Inferior parietal cortex (tissue), 1 donor: ENCODE measurements around the gene KDM4C.

Experiments
- DNase-seq: peaks from one replicate; pipeline ENCODE4 v3.0.0-alpha.2; 2016; ENCODE audit errors: extremely low spot score

KDM4C gene

GRCh38 chr9:6869081-6869948, 111.5 kb downstream of the KDM4C start:
- DNase-seq, result no peak

GRCh38 chr9:6870149-6870548, 112.4 kb downstream of the KDM4C start:
- DNase-seq, result no peak

GRCh38 chr9:6870650-6871477, 113.1 kb downstream of the KDM4C start:
- DNase-seq, result no peak

GRCh38 chr9:6873857-6874256, 116.1 kb downstream of the KDM4C start:
- no peak for DNase-seq

- DNase-seq, result no peak
Measured at GRCh38 chr9:6876195-6876894, 118.6 kb downstream of the KDM4C start.

GRCh38 chr9:6877671-6878161, 119.9 kb downstream of the KDM4C start:
- no peak for DNase-seq

DNA sequence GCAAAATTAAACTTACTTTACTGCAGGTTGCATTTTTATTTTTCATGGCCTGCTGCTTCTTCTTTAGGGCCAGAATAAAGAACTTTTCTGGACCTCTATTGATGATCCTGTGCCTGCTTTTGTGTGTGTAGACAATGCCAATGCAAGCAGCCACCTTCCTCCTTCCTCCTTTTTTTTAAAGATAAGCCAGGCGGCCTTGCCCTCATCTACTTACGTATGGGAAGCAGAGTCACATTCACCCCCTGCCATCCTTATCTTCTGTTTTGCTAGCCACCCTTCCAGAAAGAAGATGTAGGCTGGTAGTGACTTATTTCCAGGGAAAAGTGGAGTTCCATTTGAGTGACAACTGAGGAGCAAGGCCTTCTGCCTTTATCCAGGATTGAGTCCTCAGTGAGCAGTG, 122.9 kb downstream of the KDM4C start:
- no peak for DNase-seq

- DNase-seq, result no peak
Measured at GRCh38 chr9:6884101-6884500, 126.3 kb downstream of the KDM4C start.

DNA sequence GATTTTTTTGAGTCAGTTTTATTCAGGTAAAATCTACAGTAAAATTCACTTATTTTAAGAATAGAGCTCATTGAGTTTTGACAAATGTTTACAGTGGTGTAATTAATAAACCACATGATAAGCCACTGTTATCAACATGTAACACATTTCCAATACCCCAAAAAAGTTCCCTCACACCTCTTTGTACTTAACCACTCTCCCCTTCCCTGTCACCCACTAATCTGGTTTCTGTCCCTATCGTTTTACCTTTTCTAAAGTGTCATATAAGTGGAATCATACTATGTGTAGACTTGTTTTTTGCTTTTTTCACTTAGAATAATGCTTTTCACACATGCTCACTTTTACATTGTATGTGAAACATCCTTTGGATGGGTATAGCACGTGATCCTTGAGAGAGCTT, 127.2 kb downstream of the KDM4C start:
- DNase-seq, result no peak

DNA sequence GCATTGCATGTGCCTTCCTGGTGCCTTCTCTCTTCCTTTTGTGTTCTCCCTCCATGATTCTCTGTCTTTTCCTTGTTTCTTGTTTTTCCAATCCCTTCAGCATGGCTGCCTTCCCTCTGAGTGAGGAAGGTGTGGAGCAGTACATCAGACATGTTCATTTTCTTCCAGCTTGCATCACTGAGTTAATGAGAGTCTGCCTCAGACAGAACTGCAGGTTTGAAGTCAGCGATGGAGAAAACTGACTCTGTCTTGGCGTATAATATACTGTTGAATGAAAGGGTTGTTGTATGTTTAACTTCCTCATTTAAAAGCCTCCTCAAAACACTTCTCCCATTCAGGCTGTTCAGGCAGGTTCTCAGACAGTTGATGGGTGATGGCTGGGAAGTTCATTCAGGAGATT, 129.3 kb downstream of the KDM4C start:
- no peak for DNase-seq

- no peak for DNase-seq
Measured at GRCh38 chr9:6889868-6890267, 132.1 kb downstream of the KDM4C start.

DNA sequence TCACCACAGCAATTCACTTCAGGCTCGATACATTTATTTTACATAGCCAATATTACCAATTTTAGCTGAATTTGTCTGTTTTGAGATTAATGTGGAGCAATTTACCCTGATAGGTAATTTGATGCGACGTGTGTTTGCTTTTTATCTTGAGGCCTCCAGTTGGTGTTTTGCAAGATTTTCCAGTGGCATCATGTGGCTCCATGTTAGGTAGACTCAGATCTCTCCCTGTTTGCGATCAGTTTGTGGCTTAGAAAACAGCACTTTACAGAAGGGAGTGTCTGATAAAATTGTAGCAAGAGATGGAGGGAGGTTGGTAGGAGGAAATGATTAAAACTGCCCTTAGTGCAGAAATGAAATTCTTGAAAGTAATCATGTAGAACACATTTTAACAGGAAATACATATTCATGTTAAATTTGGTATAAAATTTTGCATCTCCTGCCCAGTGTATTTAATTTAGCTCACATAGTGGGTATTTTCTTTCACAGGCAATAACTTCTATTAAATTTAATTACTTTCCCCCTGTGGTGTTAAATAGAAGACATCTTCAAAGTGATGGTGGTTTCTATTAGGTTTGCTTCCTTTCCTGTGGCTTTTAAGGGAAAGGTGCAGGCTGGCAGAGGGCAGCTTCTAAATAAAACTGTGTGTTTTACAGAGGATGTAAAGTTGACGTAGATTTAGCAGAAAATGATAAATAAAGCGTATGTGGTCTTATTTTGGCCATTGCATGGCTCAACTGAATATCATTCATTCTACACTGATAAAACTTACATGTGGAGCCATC, 135.8 kb downstream of the KDM4C start:
- no peak for DNase-seq

DNA sequence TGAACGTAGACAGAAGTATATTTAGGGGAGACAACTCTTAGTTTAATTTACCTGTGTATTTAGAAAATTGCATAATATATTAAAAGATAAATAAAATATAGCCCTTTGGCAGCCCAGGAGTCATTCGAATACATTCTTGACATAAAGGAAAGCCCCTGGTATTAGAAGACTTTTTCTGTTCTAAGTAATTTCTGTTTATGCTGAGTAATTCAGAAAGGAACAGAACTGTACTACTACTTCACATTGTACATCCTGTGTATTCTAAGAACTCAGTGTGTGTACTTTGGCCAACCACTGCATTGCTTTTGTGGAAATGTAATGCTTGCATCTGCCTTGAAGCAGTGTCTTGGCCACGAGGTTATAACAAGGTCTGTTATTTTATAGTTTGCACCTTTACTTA, 136.4 kb downstream of the KDM4C start:
- DNase-seq, result no peak

DNA sequence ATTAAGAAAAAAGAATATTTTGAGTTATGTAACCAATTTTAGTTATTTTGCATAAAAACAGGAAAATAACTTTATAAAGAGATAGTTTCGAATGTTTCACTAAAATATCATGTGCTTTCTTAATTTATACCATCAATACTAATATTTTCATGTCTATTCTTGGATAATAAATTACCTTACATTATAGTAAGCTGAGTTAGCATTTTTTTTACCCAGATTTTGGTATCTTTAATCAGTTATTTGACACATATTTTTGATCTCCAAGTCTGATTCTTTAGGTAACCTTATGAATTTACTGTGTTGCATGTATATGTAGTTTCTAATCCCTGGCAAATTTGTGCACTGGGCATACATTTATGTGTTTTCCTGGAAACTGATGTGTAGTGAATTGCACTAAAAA, 138.0 kb downstream of the KDM4C start:
- DNase-seq, result no peak

GRCh38 chr9:6896562-6896961, 138.8 kb downstream of the KDM4C start:
- DNase-seq, result no peak

DNA sequence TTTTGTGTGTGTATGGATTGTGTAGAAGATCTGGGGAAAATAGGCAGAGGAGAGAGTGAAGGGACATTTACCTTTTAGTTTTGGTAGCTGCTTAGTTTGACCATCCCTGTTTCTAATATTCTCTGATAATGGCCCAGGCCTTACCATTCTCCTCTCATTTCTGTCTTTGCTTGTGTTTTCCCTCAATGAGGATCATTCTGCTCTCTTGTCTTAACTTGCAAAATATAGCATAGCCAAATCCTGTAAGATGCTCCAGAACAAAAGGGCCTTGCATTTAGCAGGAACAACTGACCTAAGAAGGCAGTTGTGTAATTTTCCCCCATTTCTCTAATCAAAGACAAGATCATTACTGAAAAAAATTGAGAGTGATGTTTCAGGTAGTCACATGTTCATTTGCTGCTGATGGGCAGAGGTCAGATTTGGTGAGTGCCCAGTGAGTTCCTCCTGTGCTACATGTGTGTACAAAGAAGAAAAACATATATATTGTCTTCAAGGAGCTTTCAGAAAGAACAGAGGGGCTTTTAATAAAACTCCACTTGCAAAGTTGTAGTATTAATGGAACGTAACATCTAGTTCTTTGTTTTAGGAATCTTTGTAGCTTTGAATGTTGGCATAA, 139.5 kb downstream of the KDM4C start:
- DNase-seq, result no peak

- DNase-seq, result no peak
Measured at GRCh38 chr9:6897898-6898302, 140.1 kb downstream of the KDM4C start.

DNA sequence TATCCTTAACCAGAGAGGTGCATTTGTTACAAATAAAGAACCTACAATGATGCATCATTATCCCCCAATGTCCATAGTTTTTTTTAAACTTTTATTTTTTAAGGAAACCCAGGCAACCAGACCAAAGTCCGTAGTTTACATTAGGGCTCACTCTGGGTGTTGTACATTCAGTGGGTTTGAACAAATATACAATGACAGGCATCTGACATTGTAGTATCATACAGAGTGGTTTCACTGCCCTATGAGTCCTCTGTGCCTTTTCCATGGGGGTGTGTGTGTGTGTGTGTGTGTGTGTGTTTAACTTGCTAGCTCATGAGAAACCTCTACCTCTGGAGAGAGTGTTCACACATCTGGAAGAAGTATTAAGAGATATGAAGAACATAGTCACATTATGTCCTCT, 141.5 kb downstream of the KDM4C start:
- DNase-seq, result no peak

DNA sequence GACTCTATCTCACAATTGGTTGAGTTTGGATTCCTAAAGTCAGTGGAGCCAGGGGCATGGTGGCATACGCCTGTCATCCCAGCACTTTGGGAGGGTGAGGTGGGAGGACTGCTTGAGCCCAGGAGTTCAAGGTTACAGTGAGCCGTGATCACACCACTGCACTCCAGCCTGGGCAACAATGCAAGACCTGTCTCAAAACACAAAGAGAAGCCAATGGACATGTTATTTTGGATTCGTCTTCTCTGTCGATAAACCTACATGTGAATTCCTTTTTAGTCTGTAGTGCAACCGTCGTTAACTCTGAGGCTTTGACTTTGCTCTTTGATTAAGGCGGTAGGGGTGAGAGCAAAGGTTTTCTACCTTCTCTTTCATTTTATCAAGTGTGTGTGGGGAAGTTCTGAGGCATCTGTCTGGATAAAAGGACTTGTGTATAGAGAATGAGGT, 142.7 kb downstream of the KDM4C start:
- no peak for DNase-seq

- DNase-seq, result no peak
Measured at GRCh38 chr9:6901180-6901579, 143.4 kb downstream of the KDM4C start.

DNA sequence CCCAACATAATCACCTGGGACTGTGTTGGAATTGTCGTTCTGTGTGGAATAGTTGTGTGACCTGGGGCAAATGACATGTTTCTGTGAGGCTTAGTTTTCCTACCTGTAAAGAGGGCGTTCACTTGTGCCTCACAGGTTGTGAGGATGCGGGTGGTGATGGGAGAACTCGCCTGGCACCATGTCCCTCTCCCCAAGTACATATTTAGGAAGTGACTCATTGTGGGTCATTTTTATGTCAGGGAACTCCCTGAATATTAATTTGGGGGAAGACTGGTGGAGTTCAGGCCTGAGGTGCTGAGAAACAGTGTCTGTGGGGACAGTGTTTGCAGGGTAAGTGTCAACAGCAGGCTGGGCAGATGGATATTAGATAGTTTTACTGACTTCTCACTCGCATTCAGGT, 144.7 kb downstream of the KDM4C start:
- DNase-seq, result no peak
